SK-N-SH (cell line): ENCODE measurements around the gene RGMA. TPM values are rescaled to one million over a fixed set of nuclear protein-coding genes. Genes with fewer than 3 reads are reported as not detected.

Source experiments
- CTCF ChIA-PET: fragments of 300-600, 350-600 bp; formaldehyde crosslinking; extraction: SDS; loops from one replicate; lab custom pipeline; 2021; lab: Yijun Ruan, JAX
- POLR2A ChIA-PET: fragments of 350-600 bp; sonication (Branson Sonifier 250); formaldehyde crosslinking; extraction: SDS; loops from one replicate; lab custom pipeline; 2020; ENCODE audit warnings: antibody characterized with exemption, inconsistent platforms; lab: Yijun Ruan, JAX
- DNase-seq: peaks from one replicate; pipeline ENCODE4 v3.0.0; 2012
- H2AFZ ChIP-seq: fragments of 200-600 bp; sonication (generic); 2 replicates; pipeline ENCODE4 v1.8.1; 2016; ENCODE audit warnings: antibody characterized with exemption, mild to moderate bottlenecking, low read depth
- H3F3A ChIP-seq: fragments of 200-600 bp; sonication (generic); replicated peaks from 2 replicates; pipeline ENCODE3; 2016; ENCODE audit warnings: antibody characterized with exemption, mild to moderate bottlenecking; ENCODE audit not compliant: insufficient read depth
- H3K27ac ChIP-seq, 2 experiments: fragments of 200-500 bp in 1 of 2; fragments of 200-600 bp in 1 of 2; sonication (Bioruptor generic) in 1 of 2; sonication (generic), shearing (Covaris generic) in 1 of 2; 2 replicates each; pipeline versions ENCODE4 v1.5.1 to v1.6.1; 2014 to 2016; ENCODE audit warnings: low read depth in 2 of 2, inconsistent platforms in 1 of 2, low read length in 1 of 2, mild to moderate bottlenecking in 1 of 2, mixed read lengths in 1 of 2
- H3K27me3 ChIP-seq: fragments of 200-600 bp; sonication (generic), shearing (Covaris generic); 2 replicates; pipeline ENCODE4 v1.6.1; 2016; ENCODE audit warnings: mixed run types; ENCODE audit not compliant: insufficient read depth
- H3K36me3 ChIP-seq, 2 experiments: fragments of 200-500 bp in 1 of 2; fragments of 200-600 bp in 1 of 2; sonication (Bioruptor generic) in 1 of 2; sonication (generic) in 1 of 2; replicated peaks in 1 of 2; 2 replicates each; pipeline versions ENCODE3 to v1.5.1; 2014 to 2016; ENCODE audit warnings: low read length in 1 of 2, mild to moderate bottlenecking in 1 of 2; ENCODE audit not compliant: insufficient read depth in 2 of 2, control insufficient read depth in 1 of 2
- H3K4me1 ChIP-seq, 2 experiments: fragments of 200-500 bp in 1 of 2; fragments of 200-600 bp in 1 of 2; sonication (Bioruptor generic) in 1 of 2; sonication (generic), shearing (Covaris generic) in 1 of 2; 2 replicates each; pipeline versions ENCODE4 v1.5.1 to v1.6.1; 2014 to 2016; ENCODE audit warnings: low read depth in 1 of 2, low read length in 1 of 2, mixed run types in 1 of 2; ENCODE audit not compliant: insufficient read depth in 2 of 2, control insufficient read depth in 1 of 2
- H3K4me2 ChIP-seq: fragments of 200-600 bp; sonication (generic), shearing (Covaris generic); 2 replicates; pipeline ENCODE4 v1.6.1; 2017; ENCODE audit warnings: mixed run types
- H3K4me3 ChIP-seq, 2 experiments: fragments of 200-500 bp in 1 of 2; fragments of 200-600 bp in 1 of 2; sonication (Bioruptor generic) in 1 of 2; sonication (generic), shearing (Covaris generic) in 1 of 2; 2 replicates each; pipeline versions ENCODE4 v1.5.1 to v1.8.1; 2014 to 2016; ENCODE audit warnings: low read depth in 2 of 2, inconsistent platforms in 1 of 2, low read length in 1 of 2, mild to moderate bottlenecking in 1 of 2, mixed read lengths in 1 of 2, moderate library complexity in 1 of 2
- H3K79me2 ChIP-seq: fragments of 200-600 bp; sonication (generic); 2 replicates; pipeline ENCODE4 v1.8.1; 2017; ENCODE audit warnings: mild to moderate bottlenecking; ENCODE audit not compliant: insufficient read depth
- H3K9ac ChIP-seq: fragments of 200-600 bp; sonication (generic); 2 replicates; pipeline ENCODE4 v1.6.1; 2017; ENCODE audit warnings: mixed run types
- H3K9me2 ChIP-seq: fragments of 200-600 bp; sonication (generic); 2 replicates; pipeline ENCODE4 v1.6.1; 2017; ENCODE audit warnings: mixed run types
- H3K9me3 ChIP-seq: fragments of 200-600 bp; sonication (generic); 2 replicates; pipeline ENCODE4 v1.6.1; 2017; ENCODE audit warnings: mixed run types, mild to moderate bottlenecking, moderate library complexity
- H4K20me1 ChIP-seq: fragments of 200-600 bp; sonication (generic); 2 replicates; pipeline ENCODE4 v1.6.1; 2017; ENCODE audit warnings: mild to moderate bottlenecking, mixed run types; ENCODE audit not compliant: insufficient read depth
- CHD2 ChIP-seq: fragments of 150-350 bp; IDR thresholded peaks from 2 replicates; pipeline ENCODE4 v1.6.1; 2018; ENCODE audit warnings: low read length; ENCODE audit not compliant: partially characterized antibody
- EP300 ChIP-seq, 2 experiments: IDR thresholded peaks; 2 replicates each; pipeline versions ENCODE4 v1.4.0 to v1.6.1; 2012; ENCODE audit warnings: borderline replicate concordance in 1 of 2, low read depth in 1 of 2, low read length in 1 of 2
- EZH2phosphoT487 ChIP-seq: fragments of 200-600 bp; sonication (generic); IDR thresholded peaks from 2 replicates; pipeline ENCODE4 v1.6.1; 2017; ENCODE audit warnings: low read depth, mixed run types, mild to moderate bottlenecking, antibody characterized with exemption, moderate library complexity, borderline replicate concordance
- FOSL2 ChIP-seq: IDR thresholded peaks from 2 replicates; pipeline ENCODE4 v1.4.0; 2012; ENCODE audit warnings: low read depth, mild to moderate bottlenecking, moderate library complexity, borderline replicate concordance
- FOXJ3 ChIP-seq: sonication (generic); formaldehyde crosslinking; IDR thresholded peaks from 2 replicates; pipeline ENCODE4 v1.5.1; 2020; ENCODE audit warnings: mild to moderate bottlenecking, missing genetic modification reagents
- FOXM1 ChIP-seq: IDR thresholded peaks from 2 replicates; pipeline ENCODE4 v1.4.0; 2012; ENCODE audit warnings: low read depth, mild to moderate bottlenecking
- GABPA ChIP-seq: IDR thresholded peaks from 2 replicates; pipeline ENCODE4 v1.4.0; 2012; ENCODE audit warnings: low read depth, mild to moderate bottlenecking
- JUND ChIP-seq: IDR thresholded peaks from 2 replicates; pipeline ENCODE4 v1.4.0; 2012
- MXI1 ChIP-seq: IDR thresholded peaks from 2 replicates; pipeline ENCODE4 v1.6.1; 2012; ENCODE audit warnings: mild to moderate bottlenecking, low read depth, low read length, improper control_type of control experiment
- RXRA ChIP-seq: IDR thresholded peaks from 2 replicates; pipeline ENCODE4 v1.4.0; 2012; ENCODE audit warnings: low read depth, mild to moderate bottlenecking, borderline replicate concordance
- SIN3A ChIP-seq: IDR thresholded peaks from 2 replicates; pipeline ENCODE4 v1.6.1; 2012; ENCODE audit warnings: low read depth, mild to moderate bottlenecking, low read length, moderate library complexity, borderline replicate concordance
- WGBS: methylation state at CpG from one replicate; pipeline ENCODE4 v1.1.6; 2017; ENCODE audit warnings: low lambda C conversion rate; 5-methylcytosine and 5-hydroxymethylcytosine counted together
- polyA plus RNA-seq, 3 experiments: library from polyadenylated mRNA; depleted of rRNA; stranded (reverse); fragments of >200 nt; gene quantifications; 2 replicates each; pipeline ENCODE4 v1.2.3, GENCODE V29; 2012
- TF ChIP-seq, protein P1 (sequence below): fragments of 200-600 bp; sonication (generic); IDR thresholded peaks from 2 replicates; pipeline ENCODE4 v1.6.1; 2017; ENCODE audit warnings: antibody characterized with exemption, mild to moderate bottlenecking, moderate library complexity
- TF ChIP-seq, protein P2 (sequence below): fragments of 150-350 bp; IDR thresholded peaks from 2 replicates; pipeline ENCODE4 v1.6.1; 2017; ENCODE audit warnings: antibody characterized with exemption, low read length, low read depth, borderline replicate concordance

Gene RGMA
- polyA plus RNA-seq, 1 of the 3 experiments (the other 2 are of a cell fraction) = 1.5 TPM

DNA sequence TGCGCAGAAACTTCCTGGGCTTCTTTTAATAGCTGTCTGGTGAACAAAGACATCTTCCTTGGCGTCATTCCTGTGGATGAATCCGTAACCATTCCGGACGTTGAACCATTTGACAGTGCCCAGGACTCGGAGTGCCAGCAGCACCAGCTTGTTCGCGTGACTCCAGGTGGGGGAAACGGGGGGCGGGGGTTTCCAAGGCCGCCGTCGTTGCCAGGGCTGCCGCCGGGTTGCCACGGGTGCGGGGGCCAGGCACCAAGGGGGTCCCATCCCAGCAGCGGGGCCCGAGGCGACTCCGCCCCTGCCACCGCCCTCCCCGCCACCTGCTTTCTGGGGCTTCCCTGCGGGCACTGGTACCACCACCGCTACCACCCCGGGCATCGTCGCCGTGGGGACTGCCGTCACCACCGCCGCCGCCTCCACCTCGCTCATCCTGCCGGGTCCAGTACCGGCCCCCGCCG, 22.8 kb downstream of the RGMA start:
- no peaks in the 10 kb centered on the region; the same call in 1 of the 2 replicates for H4K20me1 ChIP-seq
- TF ChIP-seq RXRA = no peak
- no peak for TF ChIP-seq SIN3A
- TF ChIP-seq, protein P1, sequence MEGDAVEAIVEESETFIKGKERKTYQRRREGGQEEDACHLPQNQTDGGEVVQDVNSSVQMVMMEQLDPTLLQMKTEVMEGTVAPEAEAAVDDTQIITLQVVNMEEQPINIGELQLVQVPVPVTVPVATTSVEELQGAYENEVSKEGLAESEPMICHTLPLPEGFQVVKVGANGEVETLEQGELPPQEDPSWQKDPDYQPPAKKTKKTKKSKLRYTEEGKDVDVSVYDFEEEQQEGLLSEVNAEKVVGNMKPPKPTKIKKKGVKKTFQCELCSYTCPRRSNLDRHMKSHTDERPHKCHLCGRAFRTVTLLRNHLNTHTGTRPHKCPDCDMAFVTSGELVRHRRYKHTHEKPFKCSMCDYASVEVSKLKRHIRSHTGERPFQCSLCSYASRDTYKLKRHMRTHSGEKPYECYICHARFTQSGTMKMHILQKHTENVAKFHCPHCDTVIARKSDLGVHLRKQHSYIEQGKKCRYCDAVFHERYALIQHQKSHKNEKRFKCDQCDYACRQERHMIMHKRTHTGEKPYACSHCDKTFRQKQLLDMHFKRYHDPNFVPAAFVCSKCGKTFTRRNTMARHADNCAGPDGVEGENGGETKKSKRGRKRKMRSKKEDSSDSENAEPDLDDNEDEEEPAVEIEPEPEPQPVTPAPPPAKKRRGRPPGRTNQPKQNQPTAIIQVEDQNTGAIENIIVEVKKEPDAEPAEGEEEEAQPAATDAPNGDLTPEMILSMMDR = no peak
- no peak for TF ChIP-seq FOSL2
- TF ChIP-seq, protein P2, sequence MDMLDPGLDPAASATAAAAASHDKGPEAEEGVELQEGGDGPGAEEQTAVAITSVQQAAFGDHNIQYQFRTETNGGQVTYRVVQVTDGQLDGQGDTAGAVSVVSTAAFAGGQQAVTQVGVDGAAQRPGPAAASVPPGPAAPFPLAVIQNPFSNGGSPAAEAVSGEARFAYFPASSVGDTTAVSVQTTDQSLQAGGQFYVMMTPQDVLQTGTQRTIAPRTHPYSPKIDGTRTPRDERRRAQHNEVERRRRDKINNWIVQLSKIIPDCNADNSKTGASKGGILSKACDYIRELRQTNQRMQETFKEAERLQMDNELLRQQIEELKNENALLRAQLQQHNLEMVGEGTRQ = no peak
- no peak for TF ChIP-seq FOXJ3 (CRISPR knock-in tag)
- TF ChIP-seq JUND = no peak
- no peak for TF ChIP-seq EP300 (IDR thresholded peaks at IDR 0.05; ENCODE audit: borderline replicate concordance in 1 of 2, low read depth in 1 of 2, low read length in 1 of 2)
- TF ChIP-seq FOXM1 = no peak
- no peak for TF ChIP-seq EZH2phosphoT487
- TF ChIP-seq, all 33 proteins: peak for 0
- Histone ChIP-seq H3K36me3 (no peaks in the 10 kb centered on the region), H2AFZ (no peak overlapping the region), H3K9ac (no peak overlapping the region), H3F3A (no peaks in the 10 kb centered on the region), H3K4me1 (peaks cover under 1 to 2% of the 10 kb centered on the region in 2 experiments; a peak in 2 of 4 replicates), H3K9me3 (no peaks in the 10 kb centered on the region), H3K4me2 (no peak overlapping the region), H3K9me2 (no peaks in the 10 kb centered on the region), H3K4me3 (no peak overlapping the region), H3K27ac (no peak overlapping the region), H3K27me3 (no peaks in the 10 kb centered on the region), H3K79me2 (no peaks in the 10 kb centered on the region)
- POLR2A ChIA-PET = no interaction called here
- 96% methylated on average over 23 of the region's 38 CpGs for WGBS
- DNase-seq = no peak
- CTCF ChIA-PET = interaction anchor here (0.6 kb wide), 1 partner anchor 797 kb away, joined by 3 read pairs; no protein-coding TSS in a partner anchor

DNA sequence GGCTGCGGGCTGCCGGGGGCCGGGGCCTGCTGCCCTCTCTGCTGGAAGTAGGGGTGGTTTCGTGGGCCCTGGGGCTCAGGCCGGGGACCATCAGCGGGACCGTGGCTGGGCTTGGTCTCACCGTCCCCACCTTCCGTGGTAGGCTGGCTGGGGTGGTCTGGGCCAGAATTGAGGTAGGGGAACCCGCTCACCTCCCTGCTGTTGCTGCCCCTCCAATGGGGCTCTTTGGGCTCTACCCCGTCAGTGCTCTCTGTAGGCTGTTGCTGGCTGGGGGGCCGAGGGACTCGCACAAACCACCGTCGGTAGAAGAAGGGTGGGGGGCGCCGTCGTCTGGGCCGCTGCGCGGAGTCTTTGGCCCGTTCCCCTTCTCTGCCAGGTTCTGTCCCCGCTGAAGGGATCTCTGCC, 23.4 kb downstream of the RGMA start:
- Histone ChIP-seq H3K4me2 (no peak overlapping the region), H3K9me3 (no peaks in the 10 kb centered on the region), H3K9ac (no peak overlapping the region), H3K4me1 (peaks cover 0 to 3% of the 10 kb centered on the region in 2 experiments; a peak in 2 of 4 replicates), H3F3A (no peaks in the 10 kb centered on the region), H4K20me1 (no peaks in the 10 kb centered on the region; the same call in 1 of the 2 replicates), H3K27me3 (no peaks in the 10 kb centered on the region)
- WGBS = 80% methylated on average over 1 of the region's 23 CpGs
- CTCF ChIA-PET = interaction anchor here (0.7 to 2.1 kb wide), 3 partner anchors 22 to 1054 kb away, joined by 3 to 11 read pairs (median 4); no protein-coding TSS in a partner anchor
- TF ChIP-seq MXI1 = no peak
- no peak for TF ChIP-seq CHD2
- no peak for TF ChIP-seq GABPA
- TF ChIP-seq, all 33 proteins: peak for 0
- no peak overlapping the region for H2AFZ ChIP-seq
- no peak overlapping the region for H3K4me3 ChIP-seq
- H3K27ac ChIP-seq = no peak overlapping the region
- POLR2A ChIA-PET = no interaction called here
- H3K79me2 ChIP-seq = no peaks in the 10 kb centered on the region
- no peaks in the 10 kb centered on the region for H3K36me3 ChIP-seq
- no peaks in the 10 kb centered on the region for H3K9me2 ChIP-seq
- DNase-seq = no peak
